BJ (cell line): ENCODE measurements around the gene ADIRF. TPM values are rescaled to one million over a fixed set of nuclear protein-coding genes. Genes with fewer than 3 reads are reported as not detected.

ENCODE experiments used
- CTCF ChIA-PET: fragments of 350-600 bp; formaldehyde crosslinking; extraction: SDS; loops from one replicate; lab custom pipeline; 2021; ENCODE audit warnings: antibody characterized with exemption, inconsistent platforms; lab: Yijun Ruan, JAX
- POLR2A ChIA-PET: fragments of 300-600 bp; sonication (Branson Sonifier 250); formaldehyde crosslinking; extraction: SDS; loops from one replicate; lab custom pipeline; 2021; ENCODE audit warnings: antibody characterized with exemption; lab: Charles Lee
- DNase-seq: peaks from one replicate; pipeline ENCODE4 v3.0.0-alpha.2; 2011; ENCODE audit warnings: low read depth
- H3K27me3 ChIP-seq: 2 replicates; pipeline ENCODE4 v1.6.0; 2011; ENCODE audit warnings: low read length; ENCODE audit not compliant: control insufficient read depth, insufficient read depth
- H3K36me3 ChIP-seq: 2 replicates; pipeline ENCODE4 v1.5.1; 2011; ENCODE audit warnings: low read length; ENCODE audit not compliant: control insufficient read depth, insufficient read depth
- H3K4me3 ChIP-seq: 2 replicates; pipeline ENCODE4 v1.5.1; 2011; ENCODE audit warnings: low read depth, mild to moderate bottlenecking, control low read depth, low read length
- polyA plus RNA-seq: library from polyadenylated mRNA; depleted of rRNA; stranded (reverse); fragments of >200 nt; gene quantifications from 2 replicates; pipeline ENCODE4 v1.2.3, GENCODE V29; 2011
- TF ChIP-seq, protein P1 (sequence below): IDR thresholded peaks from 2 replicates; pipeline ENCODE4 v1.5.1; 2011; ENCODE audit warnings: low read depth, mild to moderate bottlenecking, control low read depth, inconsistent platforms, low read length, moderate library complexity; ENCODE audit not compliant: insufficient read depth

The ADIRF gene
- polyA plus RNA-seq, 1 experiment: 64.4 TPM

DNA sequence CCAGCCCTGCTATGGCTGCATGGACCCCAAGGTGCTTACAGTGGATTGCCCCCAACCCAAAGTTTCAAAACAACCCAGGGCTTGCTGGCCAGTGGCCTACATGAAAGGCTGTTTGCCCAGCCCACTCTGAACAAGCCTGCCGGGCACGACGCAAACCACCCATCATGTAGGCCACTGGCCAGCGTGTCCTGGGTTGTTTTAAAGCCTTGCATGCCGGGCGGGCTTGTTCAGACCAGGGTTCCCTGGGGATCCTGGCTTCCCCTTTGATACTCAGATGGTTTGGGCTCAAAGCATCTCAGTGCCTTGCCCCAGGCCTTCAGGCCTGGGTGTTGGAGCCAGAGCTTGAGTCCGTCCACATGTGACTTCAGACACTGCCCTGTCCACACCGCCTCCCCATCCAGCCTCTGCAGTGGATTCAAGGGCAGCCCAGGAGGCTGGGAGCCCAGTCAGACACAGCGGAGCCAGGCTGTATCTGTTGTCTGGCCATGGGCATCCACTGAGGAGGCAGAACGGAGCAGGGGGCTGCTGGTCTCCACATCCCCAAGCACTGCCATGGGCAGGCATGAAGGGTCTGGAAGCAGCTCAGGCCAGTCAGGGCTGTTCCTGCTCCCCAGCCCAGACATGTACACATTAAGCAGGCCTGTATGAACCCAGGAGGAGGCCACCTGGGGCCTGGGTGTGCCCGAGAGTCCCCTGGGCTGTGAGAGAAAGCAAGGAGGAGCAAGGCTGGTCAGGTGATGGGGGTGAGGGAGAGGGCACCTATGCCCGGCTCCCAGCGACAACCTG is 4.0 kb upstream of the ADIRF start:
- CTCF ChIA-PET: interaction anchor here (19.2 kb wide), 1 partner anchor 23 kb away, joined by 346 read pairs; no protein-coding TSS in a partner anchor
- no peak overlapping the region for H3K4me3 ChIP-seq
- TF ChIP-seq, protein P1, sequence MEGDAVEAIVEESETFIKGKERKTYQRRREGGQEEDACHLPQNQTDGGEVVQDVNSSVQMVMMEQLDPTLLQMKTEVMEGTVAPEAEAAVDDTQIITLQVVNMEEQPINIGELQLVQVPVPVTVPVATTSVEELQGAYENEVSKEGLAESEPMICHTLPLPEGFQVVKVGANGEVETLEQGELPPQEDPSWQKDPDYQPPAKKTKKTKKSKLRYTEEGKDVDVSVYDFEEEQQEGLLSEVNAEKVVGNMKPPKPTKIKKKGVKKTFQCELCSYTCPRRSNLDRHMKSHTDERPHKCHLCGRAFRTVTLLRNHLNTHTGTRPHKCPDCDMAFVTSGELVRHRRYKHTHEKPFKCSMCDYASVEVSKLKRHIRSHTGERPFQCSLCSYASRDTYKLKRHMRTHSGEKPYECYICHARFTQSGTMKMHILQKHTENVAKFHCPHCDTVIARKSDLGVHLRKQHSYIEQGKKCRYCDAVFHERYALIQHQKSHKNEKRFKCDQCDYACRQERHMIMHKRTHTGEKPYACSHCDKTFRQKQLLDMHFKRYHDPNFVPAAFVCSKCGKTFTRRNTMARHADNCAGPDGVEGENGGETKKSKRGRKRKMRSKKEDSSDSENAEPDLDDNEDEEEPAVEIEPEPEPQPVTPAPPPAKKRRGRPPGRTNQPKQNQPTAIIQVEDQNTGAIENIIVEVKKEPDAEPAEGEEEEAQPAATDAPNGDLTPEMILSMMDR: no peak
- POLR2A ChIA-PET: no interaction called here
- H3K36me3 ChIP-seq: no peaks in the 10 kb centered on the region
- DNase-seq: no peak
- no peaks in the 10 kb centered on the region for H3K27me3 ChIP-seq

DNA sequence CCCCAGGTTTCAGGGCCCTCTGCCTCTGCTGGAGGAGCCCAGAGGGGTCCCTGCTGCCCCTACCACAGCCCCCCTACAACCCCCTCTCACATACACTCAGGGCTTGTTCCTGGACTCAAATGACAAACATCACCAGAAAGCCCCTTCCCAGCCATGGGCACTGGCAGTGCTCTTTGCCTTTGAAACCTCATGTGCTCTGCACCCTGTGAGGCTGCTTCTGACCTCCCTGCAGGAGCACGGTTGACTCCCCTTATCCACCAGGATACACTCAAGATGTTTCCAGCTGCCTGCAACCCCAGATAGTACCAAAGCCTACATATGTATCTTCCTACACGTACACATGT is 3.5 kb upstream of the ADIRF start:
- no peak overlapping the region for H3K4me3 ChIP-seq
- TF ChIP-seq, protein P1: no peak
- POLR2A ChIA-PET: no interaction called here
- no peaks in the 10 kb centered on the region for H3K27me3 ChIP-seq
- DNase-seq: no peak
- CTCF ChIA-PET: interaction anchor here (4.5 to 19.2 kb wide), 2 partner anchors 10 to 24 kb away, joined by 23 to 346 read pairs; no protein-coding TSS in a partner anchor
- H3K36me3 ChIP-seq: no peaks in the 10 kb centered on the region

DNA sequence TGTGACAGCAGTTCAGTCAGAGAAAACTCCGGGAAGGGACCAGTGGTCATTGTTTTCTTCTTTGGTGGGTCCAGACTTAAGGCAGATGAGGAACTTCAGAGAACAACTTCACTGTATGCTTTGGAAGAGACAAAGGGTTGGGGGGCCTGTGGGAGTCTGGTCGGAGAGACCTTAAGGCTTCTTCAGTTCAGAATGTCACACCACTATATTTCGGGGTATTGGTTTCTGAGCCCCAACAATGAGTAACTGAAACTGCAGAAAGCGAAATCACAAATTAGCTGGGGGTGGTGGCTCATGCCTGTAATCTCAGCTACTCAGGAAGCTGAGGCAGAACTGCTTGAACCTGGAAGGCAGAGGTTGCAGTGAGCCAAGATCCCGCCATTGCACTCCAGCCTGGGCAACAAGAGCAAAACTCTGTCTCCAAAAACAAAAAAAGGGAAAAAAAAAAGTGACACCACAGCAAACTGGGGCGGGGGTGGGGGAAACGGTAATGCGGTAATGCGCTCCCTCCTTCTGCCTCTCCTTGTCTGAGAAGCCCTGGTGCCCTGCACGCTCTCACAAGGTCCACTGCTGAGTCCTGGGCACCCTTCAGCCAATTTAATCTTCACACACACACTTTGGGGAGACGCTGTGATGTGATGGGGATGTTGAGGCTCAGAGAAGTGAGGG is 2.2 kb upstream of the ADIRF start:
- no peak for DNase-seq
- H3K27me3 ChIP-seq: no peaks in the 10 kb centered on the region
- CTCF ChIA-PET: interaction anchor here (0.7 to 19.2 kb wide), 13 partner anchors 11 to 566 kb away, joined by 3 to 346 read pairs (median 3); no protein-coding TSS in a partner anchor
- TF ChIP-seq, protein P1: no peak
- POLR2A ChIA-PET: no interaction called here
- no peaks in the 10 kb centered on the region for H3K36me3 ChIP-seq
- H3K4me3 ChIP-seq: no peak overlapping the region

DNA sequence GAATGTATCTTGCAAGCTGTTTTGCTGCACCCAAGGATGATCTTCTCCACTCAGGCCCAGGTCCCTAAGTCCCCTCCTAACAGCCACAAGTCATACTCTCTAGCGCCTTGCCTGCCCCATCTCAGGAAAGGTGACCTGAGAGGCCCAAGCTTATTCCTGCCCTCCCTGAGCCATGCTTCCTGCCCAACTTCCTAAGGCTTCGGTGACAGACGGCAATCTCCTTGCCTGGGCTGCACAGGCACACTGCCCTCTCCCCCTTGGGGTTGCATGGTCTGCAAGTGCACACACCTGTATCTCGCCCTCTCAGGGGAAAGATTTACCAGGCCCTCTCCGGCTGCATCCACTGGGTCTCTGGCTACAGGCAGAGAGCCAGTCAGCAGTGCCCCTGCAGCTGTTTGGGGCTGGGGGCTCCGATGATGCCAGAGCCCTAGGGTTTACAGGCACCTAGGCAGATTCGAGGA is 771 bp upstream of the ADIRF start:
- TF ChIP-seq, protein P1: no peak
- no peak overlapping the region for H3K4me3 ChIP-seq
- ChIA-PET POLR2A (no interaction called here), CTCF (interaction anchor here (0.8 to 19.2 kb wide), 5 partner anchors 9 to 279 kb away, joined by 3 to 346 read pairs (median 12); partner anchors contain the start of genes MMRN2 and SNCG)
- no peak for DNase-seq
- H3K36me3 ChIP-seq: no peaks in the 10 kb centered on the region
- H3K27me3 ChIP-seq: no peaks in the 10 kb centered on the region

DNA sequence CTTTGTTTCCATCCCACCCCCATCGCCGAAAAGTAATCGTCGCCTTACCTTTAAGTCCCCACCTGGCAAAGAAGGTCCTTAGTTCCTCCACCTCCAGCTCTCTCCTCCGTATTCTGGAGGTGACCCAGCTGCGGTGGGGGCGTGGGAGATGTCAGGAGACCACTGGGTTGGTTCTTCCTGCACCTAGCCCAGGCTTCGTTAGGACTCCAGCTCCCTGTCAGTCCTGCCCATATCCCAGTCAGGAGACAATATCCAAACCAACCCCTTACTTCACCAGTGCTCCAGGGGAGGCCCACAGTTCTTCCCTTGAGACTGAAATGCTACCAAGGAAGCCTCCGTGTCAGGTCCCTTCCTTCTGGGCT is 693 bp downstream of the ADIRF start:
- ChIA-PET CTCF (interaction anchor here (1.7 to 19.2 kb wide), 6 partner anchors 8 to 281 kb away, joined by 4 to 346 read pairs (median 11); partner anchors contain the start of gene SNCG), POLR2A (interaction anchor here (0.6 to 1.1 kb wide), 2 partner anchors 10 to 119 kb away, joined by 3 to 4 read pairs; partner anchors contain the start of gene SNCG)
- Histone ChIP-seq H3K27me3 (no peaks in the 10 kb centered on the region), H3K36me3 (no peaks in the 10 kb centered on the region), H3K4me3 (peak overlapping the region; percentile 74)
- TF ChIP-seq, protein P1: no peak
- DNase-seq: no peak
